Transverse colon (tissue), 4 donors: ENCODE measurements around the gene TNS1.

Experiments used
- CTCF ChIP-seq, 5 experiments: fragments of 200-600 bp in 3 of 5; fragments of 450-650 bp in 2 of 5; sonication (generic) in 3 of 5; IDR thresholded peaks; 1 replicate in 2 of 5; 2 replicates in 3 of 5; pipeline ENCODE4 v1.5.1; 2016 to 2017; ENCODE audit warnings: antibody characterized with exemption in 5 of 5, inconsistent platforms in 3 of 5, mild to moderate bottlenecking in 2 of 5, moderate library complexity in 1 of 5
- EP300 ChIP-seq: sonication (generic); formaldehyde crosslinking; IDR thresholded peaks from one replicate; pipeline ENCODE4 v1.6.1; 2017; ENCODE audit warnings: antibody characterized with exemption, low read depth
- POLR2A ChIP-seq: fragments of 450-650 bp; IDR thresholded peaks from one replicate; pipeline ENCODE4 v1.6.1; 2016; ENCODE audit warnings: antibody characterized with exemption, mild to moderate bottlenecking, moderate library complexity
- POLR2AphosphoS5 ChIP-seq, 3 donors: sonication (generic); formaldehyde crosslinking; IDR thresholded peaks; one replicate each; pipeline ENCODE4 v1.6.1; 2016; ENCODE audit warnings: antibody characterized with exemption in 3 of 3

GRCh38 chr2:217829420-217829819, 173.4 kb downstream of the TNS1 start:
- TF ChIP-seq POLR2A (no peak), EP300 (no peak), CTCF (IDR thresholded peaks at IDR 0.05) (no peak), POLR2AphosphoS5 (IDR thresholded peaks at IDR 0.05) (no peak)
